Ovary (tissue), 9 donors: ENCODE measurements around the gene ADGRV1. TPM values are rescaled to one million over a fixed set of nuclear protein-coding genes. Genes with fewer than 3 reads are reported as not detected.

Experiments
- DNase-seq, 5 donors: peaks; one replicate each; pipeline ENCODE4 v3.0.0-alpha.2; 2019 to 2020
- H3K27ac ChIP-seq, 2 donors: fragments of 200-600 bp; one replicate each; pipeline versions ENCODE4 v1.5.1 to v1.8.0; 2019 to 2022
- H3K27me3 ChIP-seq: fragments of 200-600 bp; one replicate; pipeline ENCODE4 v1.8.0; 2022
- H3K36me3 ChIP-seq: fragments of 200-600 bp; sonication (generic); one replicate; pipeline ENCODE4 v1.5.1; 2019
- H3K4me1 ChIP-seq: one replicate; pipeline ENCODE4 v1.8.1; 2013; ENCODE audit warnings: mild to moderate bottlenecking, moderate library complexity; ENCODE audit not compliant: insufficient read depth
- H3K4me3 ChIP-seq: fragments of 200-600 bp; sonication (generic); one replicate; pipeline ENCODE4 v1.5.1; 2017
- H3K9me3 ChIP-seq, 2 donors: fragments of 200-600 bp in 1 of 2; sonication (generic) in 1 of 2; one replicate each; pipeline versions ENCODE4 v1.5.1 to v1.8.1; 2013 to 2019; ENCODE audit warnings: mild to moderate bottlenecking in 1 of 2, moderate library complexity in 1 of 2
- EP300 ChIP-seq: sonication (generic); formaldehyde crosslinking; IDR thresholded peaks from one replicate; pipeline ENCODE4 v1.6.1; 2017; ENCODE audit warnings: antibody characterized with exemption
- POLR2A ChIP-seq: fragments of 450-650 bp; IDR thresholded peaks from one replicate; pipeline ENCODE4 v1.6.1; 2017; ENCODE audit warnings: antibody characterized with exemption, mild to moderate bottlenecking, moderate library complexity
- WGBS, 3 donors: extraction: QIAGEN DNeasy Blood & Tissue Kit in 1 of 3; methylation state at CpG; one replicate each; pipeline versions ENCODE4 v1.1.5 to v1.1.7; 2013 to 2017; 5-methylcytosine and 5-hydroxymethylcytosine counted together
- intact Hi-C, 4 donors: fragments of 100-400 bp; cut with DNase I; formaldehyde crosslinking; loops; one replicate each; pipeline versions ENCODE4 v1.11.0 to v1.15.1; 2022 to 2023
- polyA plus RNA-seq, 2 donors: library from polyadenylated mRNA; stranded (reverse); fragments of 200-250 nt in 1 of 2; fragments of 350-450 nt in 1 of 2; fragmentation: Illumina TruSeq in 1 of 2; extraction: RNeasy Lipid Tissue Mini Kit (QIAGEN cat#74804) in 1 of 2; gene quantifications; one replicate each; pipeline ENCODE4 v1.2.3, GENCODE V29; 2013 to 2014
- total RNA-seq, 7 donors: library from RNA; depleted of rRNA in 2 of 7; stranded (reverse); fragments of >200 nt in 2 of 7; fragmentation: NEBNext Ultra II Directional in 3 of 7; extraction: Animal tissue kit (Norgen Biotek cat#: 25700) in 3 of 7; gene quantifications; one replicate each; pipeline versions ENCODE4 v1.1.0 to v1.2.4, GENCODE V29; 2016 to 2023
- TF ChIP-seq, protein P1 (sequence below), 3 donors: fragments of 450-650 bp in 2 of 3; fragments of 200-600 bp in 1 of 3; IDR thresholded peaks; one replicate each; pipeline versions ENCODE4 v1.5.1 to v1.8.0; 2016 to 2022; ENCODE audit warnings: antibody characterized with exemption in 3 of 3, mild to moderate bottlenecking in 1 of 3
- donor health status: DM: no; HTN: no; CAD: no; lungs with moderate emphysema.
- donor health status: DM: no; HTN: no; CAD: no.
- donor health status: Bipolar disorder and iron deficiency.
- donor health status: DM: yes; HTN: yes; CAD: no.
- donor health status: DM: no; HTN: no; CAD: no.
- donor health status: DM: yes; HTN: yes; CAD: no.

ADGRV1 gene
- total and polyA plus RNA-seq, 9 donors = 0.21 to 2.7 (median 1.1) TPM

DNA sequence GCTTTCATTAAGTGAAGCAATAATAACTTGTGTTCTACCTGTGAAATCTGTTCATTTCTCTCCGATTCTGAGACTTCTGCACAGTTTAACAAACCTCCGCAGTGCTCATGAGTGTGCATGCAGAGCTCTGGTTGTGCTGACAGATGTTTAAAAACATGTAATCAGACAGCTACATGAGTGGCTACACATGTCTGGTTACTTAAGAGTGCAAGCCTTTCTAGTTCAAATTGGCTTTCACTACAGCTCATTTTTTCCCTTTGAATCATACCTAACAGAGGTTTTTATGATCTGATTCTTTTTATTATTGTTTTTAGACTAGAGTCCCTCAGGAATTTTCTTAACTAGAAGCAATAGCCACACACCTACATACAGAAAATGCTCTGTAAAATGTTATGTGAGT is 514.3 kb downstream of the ADGRV1 start:
- Histone ChIP-seq H3K27ac (no peak overlapping the region), H3K36me3 (no peaks in the 10 kb centered on the region), H3K9me3 (no peaks in the 10 kb centered on the region), H3K4me3 (no peak overlapping the region), H3K4me1 (no peaks in the 10 kb centered on the region), H3K27me3 (no peaks in the 10 kb centered on the region)
- intact Hi-C loops = no loop called here
- TF ChIP-seq EP300 (no peak), POLR2A (no peak)
- TF ChIP-seq, protein P1, sequence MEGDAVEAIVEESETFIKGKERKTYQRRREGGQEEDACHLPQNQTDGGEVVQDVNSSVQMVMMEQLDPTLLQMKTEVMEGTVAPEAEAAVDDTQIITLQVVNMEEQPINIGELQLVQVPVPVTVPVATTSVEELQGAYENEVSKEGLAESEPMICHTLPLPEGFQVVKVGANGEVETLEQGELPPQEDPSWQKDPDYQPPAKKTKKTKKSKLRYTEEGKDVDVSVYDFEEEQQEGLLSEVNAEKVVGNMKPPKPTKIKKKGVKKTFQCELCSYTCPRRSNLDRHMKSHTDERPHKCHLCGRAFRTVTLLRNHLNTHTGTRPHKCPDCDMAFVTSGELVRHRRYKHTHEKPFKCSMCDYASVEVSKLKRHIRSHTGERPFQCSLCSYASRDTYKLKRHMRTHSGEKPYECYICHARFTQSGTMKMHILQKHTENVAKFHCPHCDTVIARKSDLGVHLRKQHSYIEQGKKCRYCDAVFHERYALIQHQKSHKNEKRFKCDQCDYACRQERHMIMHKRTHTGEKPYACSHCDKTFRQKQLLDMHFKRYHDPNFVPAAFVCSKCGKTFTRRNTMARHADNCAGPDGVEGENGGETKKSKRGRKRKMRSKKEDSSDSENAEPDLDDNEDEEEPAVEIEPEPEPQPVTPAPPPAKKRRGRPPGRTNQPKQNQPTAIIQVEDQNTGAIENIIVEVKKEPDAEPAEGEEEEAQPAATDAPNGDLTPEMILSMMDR (IDR thresholded peaks at IDR 0.05) = no peak
- WGBS, 3 donors = 13 to 31% (median 18%) methylated on average over 2 of the region's 2 CpGs
- no peak for DNase-seq

DNA sequence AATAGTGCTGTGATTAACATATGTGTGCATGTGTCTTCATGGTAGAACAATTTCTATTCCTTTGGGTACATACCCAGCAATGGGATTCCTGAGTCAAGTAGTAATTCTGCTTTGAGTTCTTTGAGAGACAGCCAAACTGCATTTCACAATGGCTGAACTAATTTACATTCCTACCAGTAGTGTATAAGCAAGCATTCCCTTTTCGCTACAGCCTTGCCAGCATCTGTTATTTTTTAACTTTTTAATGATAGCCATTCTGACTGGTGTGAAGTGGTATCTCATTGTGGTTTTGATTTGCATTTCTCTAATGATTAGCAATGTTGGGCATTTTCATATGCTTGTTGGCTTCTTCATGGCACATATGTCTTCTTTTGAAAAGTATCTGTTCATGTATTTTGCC is 516.0 kb downstream of the ADGRV1 start:
- H3K36me3 ChIP-seq = no peaks in the 10 kb centered on the region
- DNase-seq = no peak
- WGBS, 3 donors = 78 to 87% (median 85%) methylated on average over 1 of the region's 1 CpG
- TF ChIP-seq POLR2A (no peak), EP300 (no peak)
- TF ChIP-seq, protein P1 (IDR thresholded peaks at IDR 0.05) = no peak
- peaks cover 2% of the 10 kb centered on the region for H3K4me1 ChIP-seq
- intact Hi-C loops = no loop called here
- H3K9me3 ChIP-seq = no peaks in the 10 kb centered on the region
- H3K27ac ChIP-seq = no peak overlapping the region
- H3K4me3 ChIP-seq = no peak overlapping the region
- no peaks in the 10 kb centered on the region for H3K27me3 ChIP-seq

GRCh38 chr5:91076138-91076537 is 517.5 kb downstream of the ADGRV1 start:
- Histone ChIP-seq H3K4me3 (no peak overlapping the region), H3K36me3 (no peaks in the 10 kb centered on the region), H3K9me3 (no peaks in the 10 kb centered on the region), H3K4me1 (peaks cover 4% of the 10 kb centered on the region), H3K27ac (no peak overlapping the region), H3K27me3 (no peaks in the 10 kb centered on the region)
- intact Hi-C loops = no loop called here
- no peak for TF ChIP-seq EP300
- TF ChIP-seq, protein P1 (IDR thresholded peaks at IDR 0.05) = no peak
- TF ChIP-seq POLR2A = no peak
- no peak for DNase-seq

- WGBS, 3 donors = 91 to 97% (median 92%) methylated on average over 3 of the region's 3 CpGs
Observed at GRCh38 chr5:91077623-91078022, 519.0 kb downstream of the ADGRV1 start.

More at GRCh38 chr5:91077623-91078022, 519.0 kb downstream of the ADGRV1 start:
- Histone ChIP-seq H3K27ac (no peak overlapping the region), H3K4me3 (no peak overlapping the region), H3K27me3 (no peaks in the 10 kb centered on the region), H3K9me3 (no peaks in the 10 kb centered on the region), H3K36me3 (no peaks in the 10 kb centered on the region), H3K4me1 (peaks cover 4% of the 10 kb centered on the region)
- intact Hi-C loops = no loop called here
- TF ChIP-seq EP300 (no peak), POLR2A (no peak)
- TF ChIP-seq, protein P1 (IDR thresholded peaks at IDR 0.05) = no peak
- DNase-seq = no peak
